ENCODE data around the gene DVL2.
"Not testable (repeated sequence)": the region's sequence is repeated elsewhere in the genome, so short reads cannot be mapped to it uniquely, and the experiment has no call there.

Gene DVL2

GRCh38 chr17:7196651-7197401, 37.5 kb downstream of the DVL2 start:
- DNase-seq (ENCODE audit: low read depth), result no peak

- DNase-seq (ENCODE audit: low read depth), result no peak
These were observed 38.3 kb downstream of the DVL2 start for GRCh38 chr17:7195971-7196370.

GRCh38 chr17:7192271-7192937, 41.9 kb downstream of the DVL2 start:
- no peak for DNase-seq (ENCODE audit: low read depth)

GRCh38 chr17:7191571-7192270, 42.6 kb downstream of the DVL2 start:
- no peak for DNase-seq (ENCODE audit: low read depth)

GRCh38 chr17:7191069-7191468, 43.2 kb downstream of the DVL2 start:
- DNase-seq (ENCODE audit: low read depth), result no peak

GRCh38 chr17:7190276-7190917, 43.9 kb downstream of the DVL2 start:
- no peak for DNase-seq (ENCODE audit: low read depth)

- no peak for DNase-seq (ENCODE audit: low read depth)
These were observed 48.1 kb downstream of the DVL2 start for GRCh38 chr17:7186241-7186640.

GRCh38 chr17:7184647-7185046, 49.7 kb downstream of the DVL2 start:
- DNase-seq (ENCODE audit: low read depth), result no peak

- DNase-seq (ENCODE audit: low read depth), result no peak
These were observed 50.2 kb downstream of the DVL2 start for GRCh38 chr17:7184091-7184488.

GRCh38 chr17:7183433-7184090, 50.8 kb downstream of the DVL2 start:
- no peak for DNase-seq (ENCODE audit: low read depth)

GRCh38 chr17:7182101-7182500, 52.2 kb downstream of the DVL2 start:
- DNase-seq (ENCODE audit: low read depth), result not testable (repeated sequence)

- DNase-seq (ENCODE audit: low read depth), result no peak
These were observed 54.7 kb downstream of the DVL2 start, which contains the start of gene ASGR1 for GRCh38 chr17:7179317-7180254. ASGR1 (minus strand) TSS chr17:7179370; CDS start chr17:7178563, 807 bp downstream.

GRCh38 chr17:7178973-7179316, 55.4 kb downstream of the DVL2 start:
- no peak for DNase-seq (ENCODE audit: low read depth)

GRCh38 chr17:7177954-7178477, 56.3 kb downstream of the DVL2 start:
- DNase-seq (ENCODE audit: low read depth), result no peak

- DNase-seq (ENCODE audit: low read depth), result peak; percentile 49
These were observed 56.9 kb downstream of the DVL2 start for GRCh38 chr17:7177191-7177953.

- DNase-seq (ENCODE audit: low read depth), result no peak
These were observed 57.5 kb downstream of the DVL2 start for GRCh38 chr17:7176841-7177190.

GRCh38 chr17:7176107-7176840, 58.0 kb downstream of the DVL2 start:
- no peak for DNase-seq (ENCODE audit: low read depth)
